Coronary artery (tissue), 2 donors: Measurements from ENCODE around the gene DYSF.
A peak's percentile ranks its signal among the peaks of the same experiment; 100 is the strongest.

ENCODE experiments used
- DNase-seq: peaks from one replicate; pipeline ENCODE4 v3.0.0-alpha.2; 2017; ENCODE audit warnings: low spot score
- H3K27ac ChIP-seq, 2 donors: fragments of 200-600 bp; sonication (generic); one replicate each; pipeline ENCODE4 v1.5.1; 2016 to 2019
- H3K4me3 ChIP-seq: fragments of 200-600 bp; sonication (generic); 2 replicates; pipeline ENCODE4 v1.5.1; 2016; ENCODE audit warnings: mild to moderate bottlenecking, moderate library complexity
- CTCF ChIP-seq: fragments of 200-600 bp; sonication (generic); IDR thresholded peaks from one replicate; pipeline ENCODE4 v1.5.1; 2019; ENCODE audit warnings: antibody characterized with exemption

The DYSF gene

GRCh38 chr2:71568103-71568502, 114.7 kb downstream of the DYSF start:
- TF ChIP-seq CTCF = no peak
- no peak for DNase-seq
- no peak overlapping the region for H3K27ac ChIP-seq
- no peak overlapping the region for H3K4me3 ChIP-seq

- Histone ChIP-seq H3K4me3 (no peak overlapping the region), H3K27ac (no peak overlapping the region)
- TF ChIP-seq CTCF = no peak
- no peak for DNase-seq
Measured at GRCh38 chr2:71570511-71570910, 117.2 kb downstream of the DYSF start.

- TF ChIP-seq CTCF = no peak
- no peak overlapping the region for H3K27ac ChIP-seq
- DNase-seq = no peak
- no peak overlapping the region for H3K4me3 ChIP-seq
Measured at GRCh38 chr2:71570951-71571460, 117.6 kb downstream of the DYSF start.

GRCh38 chr2:71571945-71572344, 118.6 kb downstream of the DYSF start:
- TF ChIP-seq CTCF = no peak
- no peak overlapping the region for H3K27ac ChIP-seq

GRCh38 chr2:71575966-71576365, 122.6 kb downstream of the DYSF start:
- no peak for DNase-seq
- H3K27ac ChIP-seq = no peak overlapping the region

More at GRCh38 chr2:71571945-71572344, 118.6 kb downstream of the DYSF start:
- DNase-seq = no peak
- H3K4me3 ChIP-seq = no peak overlapping the region

GRCh38 chr2:71576541-71576940, 123.2 kb downstream of the DYSF start:
- no peak for DNase-seq
- peak overlapping the region in 1 of 2 donors; percentile 14 for H3K27ac ChIP-seq
- no peak for TF ChIP-seq CTCF
- H3K4me3 ChIP-seq = no peak overlapping the region

More at GRCh38 chr2:71575966-71576365, 122.6 kb downstream of the DYSF start:
- H3K4me3 ChIP-seq = no peak overlapping the region
- no peak for TF ChIP-seq CTCF

GRCh38 chr2:71577209-71577608, 123.8 kb downstream of the DYSF start:
- Histone ChIP-seq H3K4me3 (no peak overlapping the region), H3K27ac (peak overlapping the region in 1 of 2 donors; percentile 14)
- no peak for DNase-seq
- no peak for TF ChIP-seq CTCF
